ENCODE measurements around the gene NDUFS5. TPM values are rescaled to one million over a fixed set of nuclear protein-coding genes. Genes with fewer than 3 reads are reported as not detected.
A peak's percentile ranks its signal among the peaks of the same experiment; 100 is the strongest.
"Not testable (repeated sequence)": the region's sequence is repeated elsewhere in the genome, so short reads cannot be mapped to it uniquely, and the experiment has no call there.

Gene NDUFS5
- total RNA-seq, 1 donor from 2014 or later: 200 TPM

GRCh38 chr1:39051956-39052355 lies 25.8 kb downstream of the NDUFS5 start:
- peak overlapping the region; percentile 76 for H3K27ac Mint-ChIP-seq (ENCODE audit: unreplicated experiment)

DNA sequence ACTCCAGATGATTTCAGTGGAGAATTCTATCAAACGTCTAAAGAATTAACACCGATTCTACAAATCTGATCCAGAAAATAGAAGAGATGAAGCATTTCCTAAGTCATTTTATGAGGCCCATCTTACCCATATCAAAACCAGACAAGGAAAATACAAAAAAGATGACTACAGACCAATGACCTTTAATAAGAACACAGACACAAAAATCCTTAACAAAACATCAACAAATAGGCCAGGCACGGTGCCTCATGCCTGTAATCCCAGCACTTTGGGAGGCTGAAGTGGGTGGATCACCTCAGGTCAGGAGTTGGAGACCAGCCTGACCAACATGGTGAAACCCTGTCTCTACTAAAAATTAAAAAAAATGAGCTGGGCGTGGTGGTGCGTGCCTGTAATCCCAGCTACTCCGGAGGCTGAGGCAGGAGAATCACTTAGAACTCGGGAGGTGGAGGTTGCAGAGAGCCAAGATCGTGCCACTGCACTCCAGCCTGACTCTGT lies 29.1 kb downstream of the NDUFS5 start:
- not testable (repeated sequence) for DNase-seq (ENCODE audit: low spot score); H3K9me3 Mint-ChIP-seq (ENCODE audit: unreplicated experiment); H3K4me3 Mint-ChIP-seq (ENCODE audit: unreplicated experiment)

More at GRCh38 chr1:39051956-39052355, 25.8 kb downstream of the NDUFS5 start:
- no peak for DNase-seq (ENCODE audit: low spot score)
- no peak overlapping the region for H3K4me3 Mint-ChIP-seq (ENCODE audit: unreplicated experiment)
- no peaks in the 10 kb centered on the region for H3K9me3 Mint-ChIP-seq (ENCODE audit: unreplicated experiment)
- no peak for TF ChIP-seq CTCF (IDR thresholded peaks at IDR 0.05; ENCODE audit: unreplicated experiment)
- H3K27me3 Mint-ChIP-seq (ENCODE audit: unreplicated experiment): no peaks in the 10 kb centered on the region
- peaks cover 8% of the 10 kb centered on the region for H3K4me1 Mint-ChIP-seq (ENCODE audit: unreplicated experiment)
- H3K36me3 Mint-ChIP-seq (ENCODE audit: low read depth, unreplicated experiment): peaks cover 6% of the 10 kb centered on the region

DNA sequence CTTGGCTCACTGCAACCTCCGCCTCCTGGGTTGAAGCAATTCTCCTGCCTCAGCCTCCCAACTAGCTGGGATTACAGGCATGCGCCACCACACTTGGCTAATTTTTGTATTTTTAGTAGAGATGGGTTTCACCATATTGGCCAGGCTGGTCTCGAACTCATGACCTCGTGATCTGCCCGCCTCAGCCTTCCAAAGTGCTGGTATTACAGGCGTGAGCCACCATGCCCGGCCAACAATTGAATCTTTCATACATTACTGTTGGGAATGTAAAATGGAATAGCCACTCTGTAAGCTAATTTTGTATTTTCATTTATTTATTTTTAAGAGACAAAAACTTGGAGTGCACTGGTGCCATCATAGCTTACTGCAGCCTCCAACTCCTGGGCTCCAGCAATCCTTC lies 35.4 kb downstream of the NDUFS5 start:
- H3K36me3 Mint-ChIP-seq (ENCODE audit: low read depth, unreplicated experiment); H3K27ac Mint-ChIP-seq (ENCODE audit: unreplicated experiment); DNase-seq (ENCODE audit: low spot score); H3K4me1 Mint-ChIP-seq (ENCODE audit: unreplicated experiment); H3K4me3 Mint-ChIP-seq (ENCODE audit: unreplicated experiment); H3K27me3 Mint-ChIP-seq (ENCODE audit: unreplicated experiment); H3K9me3 Mint-ChIP-seq (ENCODE audit: unreplicated experiment): not testable (repeated sequence)

More for the DNA sequence above, 29.1 kb downstream of the NDUFS5 start:
- not testable (repeated sequence) for H3K27me3 Mint-ChIP-seq (ENCODE audit: unreplicated experiment); H3K4me1 Mint-ChIP-seq (ENCODE audit: unreplicated experiment); H3K36me3 Mint-ChIP-seq (ENCODE audit: low read depth, unreplicated experiment); H3K27ac Mint-ChIP-seq (ENCODE audit: unreplicated experiment)

- DNase-seq (ENCODE audit: low spot score): no peak
- Mint-ChIP-seq H3K4me1 (ENCODE audit: unreplicated experiment) (no peaks in the 10 kb centered on the region), H3K9me3 (ENCODE audit: unreplicated experiment) (no peaks in the 10 kb centered on the region)
These were observed 35.8 kb downstream of the NDUFS5 start for GRCh38 chr1:39061951-39062350.

DNA sequence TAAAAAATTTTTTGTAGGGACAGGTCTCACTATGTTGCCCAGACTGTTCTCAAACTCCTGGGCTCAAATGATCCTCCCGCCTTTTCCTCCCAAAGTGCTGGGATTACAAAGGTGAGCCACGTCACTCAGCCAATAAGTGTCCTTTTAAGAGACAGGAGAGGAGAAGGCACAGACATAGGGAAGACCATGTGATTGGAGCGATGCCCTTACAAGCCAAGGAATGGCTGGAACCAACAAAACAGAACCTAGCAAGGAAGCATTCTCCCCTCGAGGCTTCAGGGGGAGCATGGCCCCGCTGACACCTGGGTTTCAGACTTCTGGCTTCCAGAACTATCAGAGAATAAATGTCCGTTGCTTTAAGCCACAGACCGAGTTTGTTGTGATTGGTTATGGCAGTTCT lies 37.0 kb downstream of the NDUFS5 start:
- Mint-ChIP-seq H3K4me1 (ENCODE audit: unreplicated experiment) (no peaks in the 10 kb centered on the region), H3K27me3 (ENCODE audit: unreplicated experiment) (peaks cover 2% of the 10 kb centered on the region), H3K9me3 (ENCODE audit: unreplicated experiment) (no peaks in the 10 kb centered on the region), H3K27ac (ENCODE audit: unreplicated experiment) (no peak overlapping the region), H3K36me3 (ENCODE audit: low read depth, unreplicated experiment) (no peaks in the 10 kb centered on the region), H3K4me3 (ENCODE audit: unreplicated experiment) (no peak overlapping the region)
- TF ChIP-seq CTCF (IDR thresholded peaks at IDR 0.05; ENCODE audit: unreplicated experiment): no peak
- no peak for DNase-seq (ENCODE audit: low spot score)

More at GRCh38 chr1:39061951-39062350, 35.8 kb downstream of the NDUFS5 start:
- TF ChIP-seq CTCF (IDR thresholded peaks at IDR 0.05; ENCODE audit: unreplicated experiment): no peak
- no peaks in the 10 kb centered on the region for H3K36me3 Mint-ChIP-seq (ENCODE audit: low read depth, unreplicated experiment)
- no peak overlapping the region for H3K4me3 Mint-ChIP-seq (ENCODE audit: unreplicated experiment)
- H3K27ac Mint-ChIP-seq (ENCODE audit: unreplicated experiment): no peak overlapping the region
- peaks cover 2% of the 10 kb centered on the region for H3K27me3 Mint-ChIP-seq (ENCODE audit: unreplicated experiment)

GRCh38 chr1:39063775-39064174 lies 37.6 kb downstream of the NDUFS5 start:
- Mint-ChIP-seq H3K27ac (ENCODE audit: unreplicated experiment) (no peak overlapping the region), H3K27me3 (ENCODE audit: unreplicated experiment) (peaks cover 2% of the 10 kb centered on the region), H3K4me3 (ENCODE audit: unreplicated experiment) (no peak overlapping the region), H3K4me1 (ENCODE audit: unreplicated experiment) (no peaks in the 10 kb centered on the region), H3K36me3 (ENCODE audit: low read depth, unreplicated experiment) (no peaks in the 10 kb centered on the region), H3K9me3 (ENCODE audit: unreplicated experiment) (no peaks in the 10 kb centered on the region)
- no peak for DNase-seq (ENCODE audit: low spot score)
- TF ChIP-seq CTCF (IDR thresholded peaks at IDR 0.05; ENCODE audit: unreplicated experiment): no peak
